A549 (cell line): ENCODE measurements around the gene ADGRL3. TPM values are rescaled to one million over a fixed set of nuclear protein-coding genes. Genes with fewer than 3 reads are reported as not detected.

Source experiments
- ATAC-seq, 2 experiments: fragments of 200-7000 bp in 1 of 2; fragments of >200 bp in 1 of 2; cut with Nextera tagmentation in 1 of 2; cut with Tn5 transposase in 1 of 2; 3 replicates each; pipeline versions ENCODE4 v1.8.0 to v1.9.1; 2018 to 2020; ENCODE audit warnings: mild to moderate bottlenecking in 1 of 2, moderate library complexity in 1 of 2
- CTCF ChIA-PET: fragments of 300-600 bp; sonication (Branson Sonifier 250); formaldehyde crosslinking; extraction: SDS; loops from one replicate; lab custom pipeline; 2021; ENCODE audit warnings: antibody characterized with exemption, inconsistent platforms; lab: Yijun Ruan, JAX
- POLR2A ChIA-PET: fragments of 350-600 bp; formaldehyde crosslinking; extraction: SDS; loops from one replicate; lab custom pipeline; 2021; ENCODE audit warnings: antibody characterized with exemption, inconsistent platforms; lab: Yijun Ruan, JAX
- DNase-seq, 2 experiments: peaks; one replicate each; pipeline versions ENCODE4 v3.0.0 to v3.0.0-alpha.2; 2011 to 2016; ENCODE audit warnings: low read depth in 1 of 2, low spot score in 1 of 2
- FAIRE-seq: peaks from 2 replicates; lab custom pipeline; 2011; peaks lifted over from hg19 to GRCh38; lab: Jason Lieb, UNC
- H3K27ac ChIP-seq, 2 experiments: fragments of >200 bp; sonication (Bioruptor Twin); formaldehyde crosslinking; 3 replicates each; pipeline ENCODE4 v1.5.1; 2016 to 2017
- H3K4me1 ChIP-seq: fragments of >200 bp; sonication (Bioruptor Twin); formaldehyde crosslinking; 3 replicates; pipeline ENCODE4 v1.6.1; 2016
- H3K4me2 ChIP-seq: fragments of >200 bp; sonication (Bioruptor Twin); formaldehyde crosslinking; 3 replicates; pipeline ENCODE4 v1.6.1; 2016
- H3K4me3 ChIP-seq: fragments of >200 bp; sonication (Bioruptor Twin); formaldehyde crosslinking; 3 replicates; pipeline ENCODE4 v1.5.1; 2016
- H3K9me3 ChIP-seq: fragments of >200 bp; sonication (Bioruptor Twin); formaldehyde crosslinking; 3 replicates; pipeline ENCODE4 v1.6.1; 2016
- BHLHE40 ChIP-seq: IDR thresholded peaks from 2 replicates; pipeline ENCODE4 v1.6.1; 2012; ENCODE audit warnings: low read depth, low read length, inconsistent platforms
- CBX2 ChIP-seq: fragments of 200-600 bp; sonication (generic); IDR thresholded peaks from 2 replicates; pipeline ENCODE4 v1.6.1; 2016; ENCODE audit warnings: low read depth, mild to moderate bottlenecking, borderline replicate concordance
- CHD2 ChIP-seq: fragments of 150-350 bp; IDR thresholded peaks from 2 replicates; pipeline ENCODE4 v1.6.1; 2014; ENCODE audit warnings: low read length; ENCODE audit not compliant: partially characterized antibody
- CHD4 ChIP-seq: fragments of 200-600 bp; sonication (generic); IDR thresholded peaks from 2 replicates; pipeline ENCODE4 v1.6.1; 2016; ENCODE audit warnings: antibody characterized with exemption, mild to moderate bottlenecking, borderline replicate concordance
- EHMT2 ChIP-seq: fragments of 200-600 bp; sonication (generic); IDR thresholded peaks from 2 replicates; pipeline ENCODE4 v1.6.1; 2016; ENCODE audit warnings: antibody characterized with exemption, low read depth, mild to moderate bottlenecking, moderate library complexity
- ESRRA ChIP-seq: fragments of 150-350 bp; IDR thresholded peaks from 2 replicates; pipeline ENCODE4 v1.6.1; 2014; ENCODE audit warnings: mild to moderate bottlenecking, low read length, borderline replicate concordance
- FOSL2 ChIP-seq, 2 experiments: fragments of 450-650 bp in 1 of 2; fragments of >200 bp in 1 of 2; sonication (Bioruptor Twin) in 1 of 2; formaldehyde crosslinking; IDR thresholded peaks; 2 replicates each; pipeline versions ENCODE4 v1.5.0 to v1.6.1; 2016 to 2020; ENCODE audit warnings: mild to moderate bottlenecking in 1 of 2, moderate library complexity in 1 of 2
- HDAC2 ChIP-seq: fragments of 200-600 bp; sonication (generic); IDR thresholded peaks from 2 replicates; pipeline ENCODE4 v1.6.1; 2016
- HEYL ChIP-seq: fragments of 250-450 bp; sonication (Bioruptor Pico); IDR thresholded peaks from 2 replicates; pipeline ENCODE4 v1.8.0; 2021; ENCODE audit warnings: mild to moderate bottlenecking, moderate library complexity
- HOXB13 ChIP-seq: fragments of 250-450 bp; sonication (Bioruptor Pico); IDR thresholded peaks from 2 replicates; pipeline ENCODE4 v1.5.0; 2020; ENCODE audit warnings: low read depth, mild to moderate bottlenecking, moderate library complexity
- HOXB5 ChIP-seq: fragments of 250-450 bp; sonication (Bioruptor Pico); IDR thresholded peaks from 2 replicates; pipeline ENCODE4 v1.5.0; 2020; ENCODE audit warnings: mild to moderate bottlenecking, moderate library complexity
- JUN ChIP-seq, 2 experiments: fragments of >200 bp; sonication (Bioruptor Twin); formaldehyde crosslinking; IDR thresholded peaks; 2 replicates in 1 of 2; 3 replicates in 1 of 2; pipeline ENCODE4 v1.6.1; 2016 to 2017
- KDM5A ChIP-seq: fragments of 200-600 bp; sonication (generic); IDR thresholded peaks from 2 replicates; pipeline ENCODE4 v1.6.1; 2016; ENCODE audit warnings: antibody characterized with exemption, mild to moderate bottlenecking
- MAFK ChIP-seq: fragments of 450-650 bp; IDR thresholded peaks from 2 replicates; pipeline ENCODE4 v1.6.1; 2014; ENCODE audit not compliant: partially characterized antibody
- MAZ ChIP-seq: fragments of 150-350 bp; IDR thresholded peaks from 2 replicates; pipeline ENCODE4 v1.6.1; 2014; ENCODE audit warnings: antibody characterized with exemption, low read depth, low read length, borderline replicate concordance
- NFE2L2 ChIP-seq: fragments of 150-350 bp; conservative IDR thresholded peaks from 2 replicates; pipeline ENCODE4 v1.6.1; 2014; ENCODE audit warnings: low read length
- NR3C1 ChIP-seq: fragments of >200 bp; sonication (Bioruptor Twin); formaldehyde crosslinking; IDR thresholded peaks from 3 replicates; pipeline ENCODE4 v1.6.1; 2017
- PHF8 ChIP-seq: fragments of 200-600 bp; sonication (generic); IDR thresholded peaks from 2 replicates; pipeline ENCODE4 v1.6.1; 2016; ENCODE audit warnings: low read depth, mild to moderate bottlenecking, antibody characterized with exemption, moderate library complexity, borderline replicate concordance
- RCOR1 ChIP-seq: fragments of 150-350 bp; IDR thresholded peaks from 2 replicates; pipeline ENCODE4 v1.6.1; 2014; ENCODE audit warnings: antibody characterized with exemption, low read length, low read depth
- SMC3 ChIP-seq: fragments of >200 bp; sonication (Bioruptor Twin); formaldehyde crosslinking; IDR thresholded peaks from 3 replicates; pipeline ENCODE4 v1.6.1; 2018; ENCODE audit warnings: inconsistent platforms
- TFCP2L1 ChIP-seq: fragments of 250-450 bp; sonication (Bioruptor Pico); IDR thresholded peaks from 2 replicates; pipeline ENCODE4 v1.5.0; 2021; ENCODE audit warnings: mild to moderate bottlenecking
- TP53 ChIP-seq: fragments of 250-450 bp; sonication (Bioruptor Pico); IDR thresholded peaks from 2 replicates; pipeline ENCODE4 v1.5.0; 2021; ENCODE audit warnings: mild to moderate bottlenecking, moderate library complexity
- ZC3H11A ChIP-seq: fragments of 450-650 bp; IDR thresholded peaks from 2 replicates; pipeline ENCODE4 v1.6.1; 2014; ENCODE audit warnings: antibody characterized with exemption, mild to moderate bottlenecking
- ZNF302 ChIP-seq: fragments of 250-450 bp; sonication (Bioruptor Pico); IDR thresholded peaks from 2 replicates; pipeline ENCODE4 v1.9.0; 2021; ENCODE audit warnings: inconsistent platforms, mild to moderate bottlenecking, moderate library complexity
- ZSCAN20 ChIP-seq: fragments of 250-450 bp; sonication (Bioruptor Pico); IDR thresholded peaks from 2 replicates; pipeline ENCODE4 v1.8.0; 2022; ENCODE audit warnings: mild to moderate bottlenecking, moderate library complexity
- WGBS: methylation state at CpG from one replicate; pipeline ENCODE4 v1.1.6; 2017; ENCODE audit errors: missing lambda C conversion rate; 5-methylcytosine and 5-hydroxymethylcytosine counted together
- polyA plus RNA-seq, 4 experiments: library from polyadenylated mRNA; depleted of rRNA in 3 of 4; stranded (reverse); fragments of >200 nt; fragmentation: RNase III in 1 of 4; extraction: RNeasy Plus Mini Kit Qiagen cat#74134 plus additional on column Dnase treatment in 1 of 4; gene quantifications; 2 replicates in 3 of 4; 3 replicates in 1 of 4; pipeline ENCODE4 v1.2.3, GENCODE V29; 2011 to 2017
- TF ChIP-seq, protein P1 (sequence below): fragments of 150-350 bp; IDR thresholded peaks from 2 replicates; pipeline ENCODE4 v1.6.1; 2014; ENCODE audit warnings: low read depth, mild to moderate bottlenecking, low read length
- TF ChIP-seq, protein P2 (sequence below): fragments of >200 bp; sonication (Bioruptor Twin); formaldehyde crosslinking; IDR thresholded peaks from 2 replicates; pipeline ENCODE4 v1.6.1; 2016
- TF ChIP-seq, protein P3 (sequence below): IDR thresholded peaks from 2 replicates; pipeline ENCODE4 v1.6.1; 2012; ENCODE audit warnings: low read depth, borderline replicate concordance
- TF ChIP-seq, protein P4 (sequence below): fragments of 450-650 bp; IDR thresholded peaks from 2 replicates; pipeline ENCODE4 v1.6.1; 2014; ENCODE audit warnings: antibody characterized with exemption

The ADGRL3 gene
- polyA plus RNA-seq, 2 of the 4 experiments (the other 2 are of a cell fraction), result 0.05 to 0.12 TPM

DNA sequence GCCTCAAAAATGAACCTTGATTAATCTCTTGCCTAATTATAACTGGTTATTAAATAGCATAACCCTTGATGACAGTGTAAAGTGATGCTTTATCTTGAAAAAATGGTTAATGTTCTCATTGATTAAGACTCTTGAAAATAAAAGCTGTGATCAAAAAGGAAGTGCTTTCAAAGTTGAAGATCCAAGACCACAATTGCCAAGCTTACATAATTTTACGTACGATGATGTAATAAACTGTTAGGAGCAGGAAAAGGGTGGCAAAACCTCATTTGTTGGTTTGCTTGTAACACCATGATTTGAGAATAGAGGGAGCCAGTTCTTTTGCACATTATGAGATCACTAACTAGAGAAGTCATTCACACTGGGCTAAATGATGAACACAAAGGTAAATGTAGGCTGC is 322.2 kb downstream of the ADGRL3 start:
- Histone ChIP-seq H3K4me1 (no peaks in the 10 kb centered on the region), H3K4me2 (no peak overlapping the region), H3K9me3 (no peaks in the 10 kb centered on the region), H3K27ac (no peak overlapping the region), H3K4me3 (no peak overlapping the region)
- ATAC-seq (no peak), FAIRE-seq (no peak), DNase-seq (no peak)
- ChIA-PET POLR2A (no interaction called here), CTCF (interaction anchor here (0.6 kb wide), 1 partner anchor 1009 kb away, joined by 3 read pairs; no protein-coding TSS in a partner anchor)
- TF ChIP-seq SMC3 (no peak), CHD2 (no peak), MAZ (no peak), HOXB13 (CRISPR knock-in tag) (no peak), CHD4 (no peak), EHMT2 (no peak), ZNF302 (CRISPR knock-in tag) (no peak), TP53 (CRISPR knock-in tag) (no peak)
- TF ChIP-seq, protein P1, sequence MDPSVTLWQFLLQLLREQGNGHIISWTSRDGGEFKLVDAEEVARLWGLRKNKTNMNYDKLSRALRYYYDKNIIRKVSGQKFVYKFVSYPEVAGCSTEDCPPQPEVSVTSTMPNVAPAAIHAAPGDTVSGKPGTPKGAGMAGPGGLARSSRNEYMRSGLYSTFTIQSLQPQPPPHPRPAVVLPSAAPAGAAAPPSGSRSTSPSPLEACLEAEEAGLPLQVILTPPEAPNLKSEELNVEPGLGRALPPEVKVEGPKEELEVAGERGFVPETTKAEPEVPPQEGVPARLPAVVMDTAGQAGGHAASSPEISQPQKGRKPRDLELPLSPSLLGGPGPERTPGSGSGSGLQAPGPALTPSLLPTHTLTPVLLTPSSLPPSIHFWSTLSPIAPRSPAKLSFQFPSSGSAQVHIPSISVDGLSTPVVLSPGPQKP, result no peak
- 72% methylated on average over 2 of the region's 2 CpGs for WGBS

DNA sequence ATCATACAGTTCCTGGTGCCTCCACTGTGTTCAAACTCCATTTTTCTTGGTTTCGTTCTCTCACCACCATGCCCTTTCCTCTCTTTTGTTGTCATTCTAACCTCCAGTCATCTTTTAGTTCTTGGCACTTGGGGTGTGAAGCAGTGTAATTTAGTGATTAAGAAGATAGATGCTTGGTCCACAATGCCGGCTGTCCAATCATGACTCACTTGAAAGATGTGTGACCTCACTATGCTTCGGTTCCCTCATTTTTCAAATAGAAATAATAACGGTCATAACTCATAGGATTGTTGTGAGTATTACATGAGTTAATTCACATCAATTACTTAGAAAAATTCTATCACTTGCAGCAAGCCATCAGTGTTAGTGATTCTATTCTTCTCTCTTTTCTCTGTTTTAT is 327.8 kb downstream of the ADGRL3 start:
- DNase-seq (no peak), ATAC-seq (no peak), FAIRE-seq (no peak)
- ChIA-PET POLR2A (no interaction called here), CTCF (no interaction called here)
- H3K4me2 ChIP-seq, result no peak overlapping the region
- TF ChIP-seq TFCP2L1 (CRISPR knock-in tag) (no peak), PHF8 (no peak), ZSCAN20 (CRISPR knock-in tag) (no peak), NFE2L2 (no peak), FOSL2 (IDR thresholded peaks at IDR 0.05) (no peak), FOSL2 (CRISPR knock-in tag; IDR thresholded peaks at IDR 0.05) (no peak), ZNF302 (CRISPR knock-in tag) (no peak), ESRRA (no peak)
- TF ChIP-seq, protein P2, sequence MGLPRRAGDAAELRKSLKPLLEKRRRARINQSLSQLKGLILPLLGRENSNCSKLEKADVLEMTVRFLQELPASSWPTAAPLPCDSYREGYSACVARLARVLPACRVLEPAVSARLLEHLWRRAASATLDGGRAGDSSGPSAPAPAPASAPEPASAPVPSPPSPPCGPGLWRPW, result no peak
- no peak overlapping the region for H3K27ac ChIP-seq
- H3K4me3 ChIP-seq, result no peak overlapping the region
- H3K4me1 ChIP-seq, result no peaks in the 10 kb centered on the region
- H3K9me3 ChIP-seq, result no peaks in the 10 kb centered on the region
- 35% methylated on average over 4 of the region's 4 CpGs for whole genome bisulfite sequencing

DNA sequence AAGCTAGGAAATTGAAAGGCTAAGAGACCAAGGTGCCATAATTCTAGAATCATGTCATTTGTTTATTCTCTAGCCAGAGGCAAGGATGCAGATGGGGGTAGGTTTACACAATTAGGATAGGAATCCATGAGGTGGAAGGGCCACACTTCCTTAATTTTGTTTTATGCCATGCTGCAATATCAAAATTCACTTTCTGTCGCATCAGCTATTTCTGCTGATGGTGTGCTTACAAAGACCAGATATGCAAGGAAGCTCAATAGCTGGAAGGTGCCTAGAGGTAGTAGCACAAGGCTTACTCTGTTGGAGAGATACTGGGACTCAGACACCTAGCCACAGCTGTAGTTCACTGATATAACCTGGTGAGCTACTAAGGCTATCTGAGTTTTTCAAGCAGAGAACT is 328.5 kb downstream of the ADGRL3 start:
- H3K4me1 ChIP-seq, result no peaks in the 10 kb centered on the region

DNA sequence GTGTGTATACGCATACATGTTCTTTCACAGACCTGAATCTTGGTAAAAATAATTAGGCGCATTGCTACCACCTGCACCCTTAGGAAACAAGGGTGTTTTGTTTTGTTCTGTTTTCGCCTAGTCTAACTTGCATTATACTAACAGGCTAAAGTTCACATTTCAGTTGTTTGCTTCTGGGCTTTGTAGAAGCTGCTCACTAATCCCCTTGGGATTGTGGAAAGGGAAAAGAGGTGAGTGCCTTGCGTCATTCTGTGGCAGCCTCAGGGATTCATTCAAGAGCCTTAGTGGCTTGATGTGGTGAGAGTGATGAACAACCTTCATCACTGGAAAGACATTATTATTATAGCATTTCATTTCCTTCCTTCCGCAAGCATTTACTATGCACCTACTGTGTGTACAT is 331.1 kb downstream of the ADGRL3 start:
- Histone ChIP-seq H3K4me3 (no peak overlapping the region), H3K9me3 (no peaks in the 10 kb centered on the region), H3K4me1 (no peaks in the 10 kb centered on the region), H3K4me2 (no peak overlapping the region), H3K27ac (no peak overlapping the region)
- ChIA-PET CTCF (no interaction called here), POLR2A (no interaction called here)
- FAIRE-seq (no peak), DNase-seq (no peak), ATAC-seq (no peak)
- no peak for TF ChIP-seq TFCP2L1 (CRISPR knock-in tag)
- no peak for TF ChIP-seq RCOR1
- no peak for TF ChIP-seq MAZ
- TF ChIP-seq ZC3H11A, result no peak
- TF ChIP-seq, protein P3, sequence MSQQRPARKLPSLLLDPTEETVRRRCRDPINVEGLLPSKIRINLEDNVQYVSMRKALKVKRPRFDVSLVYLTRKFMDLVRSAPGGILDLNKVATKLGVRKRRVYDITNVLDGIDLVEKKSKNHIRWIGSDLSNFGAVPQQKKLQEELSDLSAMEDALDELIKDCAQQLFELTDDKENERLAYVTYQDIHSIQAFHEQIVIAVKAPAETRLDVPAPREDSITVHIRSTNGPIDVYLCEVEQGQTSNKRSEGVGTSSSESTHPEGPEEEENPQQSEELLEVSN, result no peak
- TF ChIP-seq NR3C1, result no peak
- TF ChIP-seq HOXB5 (CRISPR knock-in tag), result no peak
- no peak for TF ChIP-seq HDAC2
- no peak for TF ChIP-seq KDM5A
- TF ChIP-seq HEYL (CRISPR knock-in tag), result no peak
- TF ChIP-seq, protein P4, sequence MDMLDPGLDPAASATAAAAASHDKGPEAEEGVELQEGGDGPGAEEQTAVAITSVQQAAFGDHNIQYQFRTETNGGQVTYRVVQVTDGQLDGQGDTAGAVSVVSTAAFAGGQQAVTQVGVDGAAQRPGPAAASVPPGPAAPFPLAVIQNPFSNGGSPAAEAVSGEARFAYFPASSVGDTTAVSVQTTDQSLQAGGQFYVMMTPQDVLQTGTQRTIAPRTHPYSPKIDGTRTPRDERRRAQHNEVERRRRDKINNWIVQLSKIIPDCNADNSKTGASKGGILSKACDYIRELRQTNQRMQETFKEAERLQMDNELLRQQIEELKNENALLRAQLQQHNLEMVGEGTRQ, result no peak
- no peak for TF ChIP-seq BHLHE40
- no peak for TF ChIP-seq CBX2
- TF ChIP-seq ESRRA, result no peak
- WGBS, result 59% methylated on average over 5 of the region's 5 CpGs

More for the DNA sequence above, 328.5 kb downstream of the ADGRL3 start:
- ATAC-seq (no peak), DNase-seq (no peak), FAIRE-seq (no peak)
- ChIA-PET POLR2A (no interaction called here), CTCF (no interaction called here)
- TF ChIP-seq MAFK, result peak; percentile 71
- no peak for TF ChIP-seq JUN (IDR thresholded peaks at IDR 0.05)
- no peak for TF ChIP-seq FOSL2 (IDR thresholded peaks at IDR 0.05)
- no peak for TF ChIP-seq FOSL2 (CRISPR knock-in tag; IDR thresholded peaks at IDR 0.05)
- Histone ChIP-seq H3K4me3 (no peak overlapping the region), H3K9me3 (no peaks in the 10 kb centered on the region), H3K27ac (no peak overlapping the region), H3K4me2 (no peak overlapping the region)
- WGBS, result 36% methylated on average over 1 of the region's 1 CpG
